ENCODE measurements around the gene TRMT10C. TPM values are rescaled to one million over a fixed set of nuclear protein-coding genes. Genes with fewer than 3 reads are reported as not detected.
"Not testable (repeated sequence)": the region's sequence is repeated elsewhere in the genome, so short reads cannot be mapped to it uniquely, and the experiment has no call there.

Gene TRMT10C
- polyA plus RNA-seq, 3 donors = 4.1 to 21.0 (median 14.6) TPM

DNA sequence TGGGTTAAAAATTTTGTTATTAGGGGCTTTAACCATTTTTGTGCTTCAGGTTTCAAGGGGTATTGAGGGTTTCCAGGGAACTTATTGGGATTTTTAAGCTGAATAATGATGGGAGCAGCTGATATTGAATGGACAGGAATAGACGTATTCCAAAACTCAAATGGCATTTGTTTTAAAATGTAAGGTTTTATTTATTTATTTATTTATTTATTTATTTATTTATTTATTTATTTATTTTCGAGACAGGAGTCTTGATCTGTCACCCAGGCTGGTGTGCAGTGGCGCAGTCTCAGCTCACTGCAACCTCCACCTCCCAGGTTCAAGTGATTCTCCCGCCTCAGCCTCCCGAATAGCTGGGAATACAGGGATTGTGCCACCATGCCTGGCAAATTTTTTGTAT lies 26.4 kb upstream of the TRMT10C start:
- H3K9ac ChIP-seq (ENCODE audit: insufficient read depth, low read length, poor library complexity, severe bottlenecking) = no peak overlapping the region
- intact Hi-C loops (cut with micrococcal nuclease) = no loop called here
- no peak overlapping the region for H3K27ac ChIP-seq (ENCODE audit: low read depth in 1 of 2, low read length in 2 of 2)
- no peak overlapping the region for H3K27ac Mint-ChIP-seq
- H3K4me1 ChIP-seq (ENCODE audit: control insufficient read depth in 1 of 2, insufficient read depth in 2 of 2, low read length in 2 of 2) = no peaks in the 10 kb centered on the region
- H3K27me3 Mint-ChIP-seq (ENCODE audit: low read depth in 3 of 3) = peaks cover 0 to 4% (median 0%) of the 10 kb centered on the region in 3 donors
- no CpG with 5 or more reads among the region's 5 CpGs for WGBS (ENCODE audit: insufficient coverage)
- H4K20me1 ChIP-seq (ENCODE audit: insufficient read depth, low read length) = no peaks in the 10 kb centered on the region
- H3K4me2 ChIP-seq (replicated peaks; ENCODE audit: extremely low read depth, low read length, poor library complexity, severe bottlenecking) = no peak overlapping the region
- peaks cover 0 to 7% (median 2%) of the 10 kb centered on the region in 7 donors for H3K9me3 Mint-ChIP-seq
- H3K4me3 Mint-ChIP-seq = no peak overlapping the region
- H3K27me3 ChIP-seq (ENCODE audit: control insufficient read depth in 2 of 2, insufficient read depth in 2 of 2, low read length in 2 of 2) = no peaks in the 10 kb centered on the region
- no peaks in the 10 kb centered on the region for H3K36me3 ChIP-seq (replicated peaks in 1 of 2; ENCODE audit: control insufficient read depth in 1 of 2, insufficient read depth in 2 of 2, low read length in 2 of 2)
- H3K36me3 Mint-ChIP-seq = no peaks in the 10 kb centered on the region
- no peak for DNase-seq
- H3K79me2 ChIP-seq (ENCODE audit: insufficient read depth, low read length) = no peaks in the 10 kb centered on the region
- peaks cover 2% of the 10 kb centered on the region for H3K4me1 Mint-ChIP-seq
- TF ChIP-seq, protein P1, sequence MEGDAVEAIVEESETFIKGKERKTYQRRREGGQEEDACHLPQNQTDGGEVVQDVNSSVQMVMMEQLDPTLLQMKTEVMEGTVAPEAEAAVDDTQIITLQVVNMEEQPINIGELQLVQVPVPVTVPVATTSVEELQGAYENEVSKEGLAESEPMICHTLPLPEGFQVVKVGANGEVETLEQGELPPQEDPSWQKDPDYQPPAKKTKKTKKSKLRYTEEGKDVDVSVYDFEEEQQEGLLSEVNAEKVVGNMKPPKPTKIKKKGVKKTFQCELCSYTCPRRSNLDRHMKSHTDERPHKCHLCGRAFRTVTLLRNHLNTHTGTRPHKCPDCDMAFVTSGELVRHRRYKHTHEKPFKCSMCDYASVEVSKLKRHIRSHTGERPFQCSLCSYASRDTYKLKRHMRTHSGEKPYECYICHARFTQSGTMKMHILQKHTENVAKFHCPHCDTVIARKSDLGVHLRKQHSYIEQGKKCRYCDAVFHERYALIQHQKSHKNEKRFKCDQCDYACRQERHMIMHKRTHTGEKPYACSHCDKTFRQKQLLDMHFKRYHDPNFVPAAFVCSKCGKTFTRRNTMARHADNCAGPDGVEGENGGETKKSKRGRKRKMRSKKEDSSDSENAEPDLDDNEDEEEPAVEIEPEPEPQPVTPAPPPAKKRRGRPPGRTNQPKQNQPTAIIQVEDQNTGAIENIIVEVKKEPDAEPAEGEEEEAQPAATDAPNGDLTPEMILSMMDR (IDR thresholded peaks at IDR 0.05) = no peak
- no peaks in the 10 kb centered on the region for H3K9me3 ChIP-seq (replicated peaks in 1 of 2; ENCODE audit: control insufficient read depth in 1 of 2, insufficient read depth in 1 of 2, low read length in 2 of 2)
- no peak overlapping the region for H2AFZ ChIP-seq (ENCODE audit: insufficient read depth, low read depth, low read length, poor library complexity, severe bottlenecking)
- no peak overlapping the region for H3K4me3 ChIP-seq (replicated peaks in 1 of 3; ENCODE audit: low read depth in 2 of 3, low read length in 3 of 3)

DNA sequence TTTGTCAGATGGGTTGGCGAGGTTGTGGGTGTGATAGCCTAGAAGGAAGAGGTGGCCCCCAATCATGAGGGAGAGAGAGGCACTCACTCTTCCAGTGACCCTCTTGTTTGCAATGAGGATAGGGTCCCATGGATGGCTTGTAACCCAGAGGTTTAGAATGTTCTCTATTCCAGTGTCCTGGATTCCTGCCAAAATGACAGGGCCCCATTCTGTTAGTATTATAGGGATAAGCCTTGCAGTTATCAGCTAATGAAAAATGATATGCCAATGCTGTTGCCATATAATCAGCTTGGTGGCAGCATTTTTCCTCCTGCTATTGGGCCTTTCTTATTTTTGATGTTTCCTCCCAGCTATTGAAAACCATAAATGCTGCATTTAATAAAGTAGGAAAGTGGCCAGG lies 25.4 kb upstream of the TRMT10C start:
- no peak overlapping the region for H2AFZ ChIP-seq (ENCODE audit: insufficient read depth, low read depth, low read length, poor library complexity, severe bottlenecking)
- Mint-ChIP-seq H3K27ac (no peak overlapping the region), H3K9me3 (peaks cover 0 to 11% (median 2%) of the 10 kb centered on the region in 7 donors), H3K36me3 (no peaks in the 10 kb centered on the region), H3K4me3 (no peak overlapping the region), H3K27me3 (ENCODE audit: low read depth in 3 of 3) (peaks cover 0 to 4% (median 0%) of the 10 kb centered on the region in 3 donors), H3K4me1 (peaks cover 2% of the 10 kb centered on the region)
- no peak overlapping the region for H3K27ac ChIP-seq (ENCODE audit: low read depth in 1 of 2, low read length in 2 of 2)
- H3K36me3 ChIP-seq (replicated peaks in 1 of 2; ENCODE audit: control insufficient read depth in 1 of 2, insufficient read depth in 2 of 2, low read length in 2 of 2) = no peaks in the 10 kb centered on the region
- intact Hi-C loops (cut with micrococcal nuclease) = no loop called here
- TF ChIP-seq, protein P1 (IDR thresholded peaks at IDR 0.05) = no peak
- H3K4me2 ChIP-seq (replicated peaks; ENCODE audit: extremely low read depth, low read length, poor library complexity, severe bottlenecking) = no peak overlapping the region
- H3K9ac ChIP-seq (ENCODE audit: insufficient read depth, low read length, poor library complexity, severe bottlenecking) = no peak overlapping the region
- H3K79me2 ChIP-seq (ENCODE audit: insufficient read depth, low read length) = no peaks in the 10 kb centered on the region
- no CpG with 5 or more reads among the region's 1 CpG for WGBS (ENCODE audit: insufficient coverage)
- DNase-seq = no peak
- no peak overlapping the region for H3K4me3 ChIP-seq (replicated peaks in 1 of 3; ENCODE audit: low read depth in 2 of 3, low read length in 3 of 3)
- no peaks in the 10 kb centered on the region for H4K20me1 ChIP-seq (ENCODE audit: insufficient read depth, low read length)
- no peaks in the 10 kb centered on the region for H3K9me3 ChIP-seq (replicated peaks in 1 of 2; ENCODE audit: control insufficient read depth in 1 of 2, insufficient read depth in 1 of 2, low read length in 2 of 2)
- H3K4me1 ChIP-seq (ENCODE audit: control insufficient read depth in 1 of 2, insufficient read depth in 2 of 2, low read length in 2 of 2) = no peaks in the 10 kb centered on the region
- H3K27me3 ChIP-seq (ENCODE audit: control insufficient read depth in 2 of 2, insufficient read depth in 2 of 2, low read length in 2 of 2) = no peaks in the 10 kb centered on the region

DNA sequence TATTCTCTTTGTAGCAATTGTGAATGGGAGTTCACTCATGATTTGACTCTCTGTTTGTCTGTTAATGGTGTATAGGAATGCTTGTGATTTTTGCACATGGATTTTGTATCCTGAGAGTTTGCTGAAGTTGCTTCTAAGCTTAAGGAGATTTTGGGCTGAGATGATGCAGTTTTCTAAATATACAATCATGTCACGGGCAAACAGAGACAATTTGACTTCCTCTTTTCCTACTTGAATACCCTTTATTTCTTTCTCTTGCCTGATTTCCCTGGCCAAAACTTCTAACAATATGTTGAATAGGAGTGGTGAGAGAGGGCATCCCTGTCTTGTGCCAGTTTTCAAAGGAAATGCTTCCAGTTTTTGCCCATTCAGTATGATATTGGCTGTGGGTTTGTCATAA lies 24.7 kb upstream of the TRMT10C start:
- peaks cover 0 to 17% (median 2%) of the 10 kb centered on the region in 7 donors for H3K9me3 Mint-ChIP-seq
- H3K27me3 ChIP-seq (ENCODE audit: control insufficient read depth in 2 of 2, insufficient read depth in 2 of 2, low read length in 2 of 2); H3K27ac ChIP-seq (ENCODE audit: low read depth in 1 of 2, low read length in 2 of 2); H3K27ac Mint-ChIP-seq; H3K4me1 ChIP-seq (ENCODE audit: control insufficient read depth in 1 of 2, insufficient read depth in 2 of 2, low read length in 2 of 2); H3K4me2 ChIP-seq (replicated peaks; ENCODE audit: extremely low read depth, low read length, poor library complexity, severe bottlenecking); H3K9me3 ChIP-seq (replicated peaks in 1 of 2; ENCODE audit: control insufficient read depth in 1 of 2, insufficient read depth in 1 of 2, low read length in 2 of 2); H3K27me3 Mint-ChIP-seq (ENCODE audit: low read depth in 3 of 3); H3K4me3 ChIP-seq (replicated peaks in 1 of 3; ENCODE audit: low read depth in 2 of 3, low read length in 3 of 3); H4K20me1 ChIP-seq (ENCODE audit: insufficient read depth, low read length); H2AFZ ChIP-seq (ENCODE audit: insufficient read depth, low read depth, low read length, poor library complexity, severe bottlenecking); H3K9ac ChIP-seq (ENCODE audit: insufficient read depth, low read length, poor library complexity, severe bottlenecking); intact Hi-C loops (cut with micrococcal nuclease); H3K4me1 Mint-ChIP-seq; H3K79me2 ChIP-seq (ENCODE audit: insufficient read depth, low read length); H3K36me3 ChIP-seq (replicated peaks in 1 of 2; ENCODE audit: control insufficient read depth in 1 of 2, insufficient read depth in 2 of 2, low read length in 2 of 2); DNase-seq; H3K36me3 Mint-ChIP-seq: not testable (repeated sequence)
- peak overlapping the region in 1 of 2 donors; percentile 13 for H3K4me3 Mint-ChIP-seq
- no CpG with 5 or more reads among the region's 1 CpG for WGBS (ENCODE audit: insufficient coverage)

Measured in CD14-positive monocyte (primary cell).